ENCODE data around the gene PHF5A.
"Not testable (repeated sequence)": the region's sequence is repeated elsewhere in the genome, so short reads cannot be mapped to it uniquely, and the experiment has no call there.

PHF5A gene

DNA sequence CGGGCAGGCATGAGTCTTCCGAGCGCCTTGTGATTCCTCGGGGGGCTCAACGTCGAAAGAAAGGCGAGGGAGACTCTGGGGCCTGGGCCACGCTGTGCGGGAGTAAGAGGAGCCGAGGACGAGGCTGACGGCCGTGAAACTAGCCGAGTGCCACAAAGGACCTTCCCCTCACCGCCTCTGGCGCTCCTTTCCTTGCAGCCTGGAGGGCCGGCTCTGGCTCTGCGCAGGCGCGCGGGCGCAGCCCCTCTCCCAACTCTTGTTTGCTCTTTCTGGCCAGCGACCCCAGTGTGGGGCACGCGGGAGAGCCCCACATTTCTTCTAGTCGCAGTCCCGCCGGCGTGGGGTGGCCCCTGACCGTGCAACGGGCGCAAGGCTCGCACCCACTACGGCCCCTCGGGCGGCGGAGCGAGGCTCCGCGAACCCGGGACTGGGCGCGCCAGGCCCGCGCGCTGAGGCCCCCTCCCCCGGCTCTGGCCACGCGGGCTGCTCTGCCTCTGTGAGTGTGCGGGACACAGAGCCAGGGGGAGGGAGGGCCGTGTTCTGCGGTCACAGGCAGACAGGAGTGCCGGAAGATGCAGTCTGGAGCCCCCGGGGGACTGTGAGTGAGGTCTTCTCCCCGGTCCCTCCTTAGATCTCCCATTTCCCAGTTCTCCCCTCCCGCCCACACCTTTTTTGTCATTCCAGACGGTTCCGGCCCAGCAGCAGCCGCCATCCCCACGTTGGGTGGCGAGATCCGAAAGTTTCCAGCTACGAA is 20.9 kb downstream of the PHF5A start:
- peak in 2 of 4 experiments; percentile 46 to 48 for DNase-seq (ENCODE audit: low read depth in 4 of 4, low spot score in 1 of 4)

DNA sequence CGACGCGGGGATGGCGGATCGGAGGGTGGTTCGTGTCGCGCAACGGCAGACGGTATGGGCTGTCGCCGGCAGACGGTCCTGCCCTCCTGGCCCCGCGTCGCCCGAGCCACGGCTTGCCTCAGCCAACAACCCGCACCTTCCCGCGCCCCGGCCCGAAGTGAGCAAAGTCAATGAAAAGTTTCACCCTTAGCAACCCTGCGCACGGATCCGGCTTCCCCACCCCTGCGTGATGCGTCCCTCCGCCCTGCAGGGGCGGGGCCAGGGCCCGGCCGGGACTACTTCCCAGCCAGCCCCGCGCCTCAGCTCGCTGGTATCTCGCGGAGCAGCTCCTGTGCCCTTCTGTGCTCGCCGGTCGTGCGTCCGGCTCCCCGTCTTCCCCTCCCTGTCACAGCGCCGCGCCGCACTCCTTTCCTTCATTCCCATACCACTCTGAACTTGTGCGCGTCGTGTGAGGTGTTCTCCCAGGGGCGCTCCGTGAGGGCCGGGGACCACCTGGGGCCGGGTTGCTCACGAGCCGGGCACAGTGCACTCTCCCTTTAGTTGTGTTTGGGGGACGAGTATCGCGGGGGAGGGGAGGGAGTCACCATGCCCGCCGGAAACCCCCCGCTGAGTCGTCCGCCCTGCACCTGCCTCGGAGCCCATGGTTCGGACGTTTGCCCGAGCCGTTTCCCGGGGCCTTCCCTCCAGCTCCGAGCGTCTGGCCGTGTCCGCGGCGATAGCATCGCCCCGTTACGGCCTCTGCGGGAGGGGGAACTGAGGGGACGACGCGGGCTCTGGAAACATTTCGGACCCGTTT is 21.7 kb downstream of the PHF5A start, which contains the start of gene TOB2:
Gene TOB2 (minus strand): TSS at position 163 of the 796 bp plus-strand sequence. CDS start 9,456 bp downstream, outside the sequence.
- peak; percentile 79 to 92 (median 92) for DNase-seq (ENCODE audit: low read depth in 4 of 4, low spot score in 1 of 4)

DNA sequence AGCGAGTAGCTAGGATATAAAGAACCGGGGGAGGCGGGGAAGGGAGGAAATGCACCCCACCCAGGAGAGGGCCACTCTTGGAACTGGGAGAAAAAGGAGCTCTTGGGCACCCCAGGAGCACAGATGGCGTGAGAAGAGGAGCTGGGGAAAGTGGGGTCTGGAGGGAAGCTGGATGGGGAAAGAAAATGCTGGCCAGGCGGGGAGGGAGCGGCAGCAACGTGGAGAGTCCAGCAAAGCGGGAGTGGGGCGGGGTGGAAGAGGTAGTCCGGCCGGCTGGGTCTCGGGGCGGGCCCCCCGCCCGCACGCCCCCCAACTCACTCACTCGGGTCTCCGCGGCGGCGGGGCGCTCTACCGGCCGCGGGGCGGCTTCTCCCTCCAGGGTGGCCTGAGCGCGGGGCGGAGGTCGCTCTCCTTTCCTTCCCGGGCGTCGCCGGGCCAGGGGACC is 22.4 kb downstream of the PHF5A start:
- DNase-seq (ENCODE audit: low read depth in 4 of 4, low spot score in 1 of 4): peak in 1 of 4 experiments; percentile 20

DNA sequence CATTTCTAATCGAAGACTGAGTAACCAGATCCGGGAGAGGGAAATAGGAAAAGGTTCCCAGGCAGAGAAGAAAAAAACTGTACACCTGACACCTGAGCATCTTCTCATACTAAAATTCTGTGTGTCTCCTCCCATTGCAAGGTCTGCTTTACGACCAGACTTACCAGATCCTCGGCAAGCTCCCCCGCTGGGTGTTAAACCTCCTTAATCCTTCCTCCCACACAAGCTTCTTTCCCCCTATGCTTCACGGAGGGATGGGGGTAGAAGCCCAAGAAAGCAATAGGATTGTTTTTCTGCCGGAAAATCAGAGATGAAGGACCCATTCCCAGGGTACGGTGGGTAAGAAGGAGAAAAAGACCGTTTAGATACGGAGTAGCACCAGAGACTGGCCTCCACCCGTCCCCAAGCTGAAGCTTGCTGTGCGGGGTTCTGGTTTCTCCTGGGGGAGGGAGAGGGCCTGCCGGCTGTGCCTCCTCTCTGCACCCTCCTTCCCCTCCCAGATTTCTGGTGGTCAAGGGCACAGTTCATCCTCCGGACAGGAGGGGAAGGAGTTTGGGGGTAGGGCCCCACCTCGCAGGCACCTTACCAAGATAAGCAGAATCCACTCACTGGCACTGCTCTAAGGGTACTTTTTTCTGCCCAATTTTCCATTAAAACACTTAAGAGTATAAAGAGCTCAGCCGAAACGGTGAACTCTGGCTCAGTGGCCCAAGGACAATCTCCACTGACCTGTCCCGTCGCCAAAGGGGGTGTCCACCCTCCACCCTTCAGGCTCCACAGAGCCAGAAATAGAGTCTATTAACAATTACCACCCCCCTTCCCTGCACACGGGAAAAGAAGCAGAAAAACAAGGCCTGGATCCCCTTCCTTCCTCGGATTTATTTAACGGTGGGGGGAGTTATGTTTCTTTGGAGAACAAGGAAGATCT is 23.1 kb downstream of the PHF5A start:
- peak in 1 of 4 experiments; percentile 7 for DNase-seq (ENCODE audit: low read depth in 4 of 4, low spot score in 1 of 4)

DNA sequence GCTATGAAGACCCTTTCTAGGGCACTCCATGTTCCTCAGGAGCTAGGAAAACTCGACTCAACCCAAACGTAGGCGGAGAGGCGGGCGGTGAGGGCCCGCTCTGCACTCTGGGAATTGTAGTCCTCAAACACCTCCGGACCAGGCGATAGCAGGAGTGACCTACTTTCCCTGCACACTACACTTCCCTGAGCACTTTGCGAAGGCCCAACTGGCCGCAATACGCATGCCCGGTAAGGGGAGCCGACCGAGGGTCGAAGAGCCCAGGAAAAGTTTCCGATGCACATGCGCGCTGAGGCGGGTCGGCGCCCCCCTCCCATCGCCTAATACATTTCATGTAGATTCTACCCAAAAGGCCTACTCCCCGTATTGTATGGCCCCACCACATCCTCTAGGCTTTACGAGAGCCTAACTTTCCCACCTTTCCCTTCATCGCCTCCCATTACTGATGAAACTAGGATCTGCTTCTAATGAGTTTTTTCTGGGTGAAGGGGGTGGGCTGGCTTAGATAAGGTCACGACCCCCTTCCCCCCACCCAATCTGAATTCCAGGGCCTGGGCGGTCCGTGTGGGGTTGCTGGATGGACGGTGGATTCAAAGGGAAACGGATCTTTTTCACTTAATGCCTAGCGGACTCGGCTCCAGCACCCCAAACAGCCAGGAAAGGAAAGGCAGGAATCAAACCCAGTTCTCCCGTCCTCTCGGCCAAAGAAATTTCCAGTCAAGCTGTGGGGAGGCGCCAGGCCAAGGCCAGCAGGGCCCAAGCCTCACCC is 23.9 kb downstream of the PHF5A start:
- peak; percentile 54 to 86 (median 67) for DNase-seq (ENCODE audit: low read depth in 4 of 4, low spot score in 1 of 4)

DNA sequence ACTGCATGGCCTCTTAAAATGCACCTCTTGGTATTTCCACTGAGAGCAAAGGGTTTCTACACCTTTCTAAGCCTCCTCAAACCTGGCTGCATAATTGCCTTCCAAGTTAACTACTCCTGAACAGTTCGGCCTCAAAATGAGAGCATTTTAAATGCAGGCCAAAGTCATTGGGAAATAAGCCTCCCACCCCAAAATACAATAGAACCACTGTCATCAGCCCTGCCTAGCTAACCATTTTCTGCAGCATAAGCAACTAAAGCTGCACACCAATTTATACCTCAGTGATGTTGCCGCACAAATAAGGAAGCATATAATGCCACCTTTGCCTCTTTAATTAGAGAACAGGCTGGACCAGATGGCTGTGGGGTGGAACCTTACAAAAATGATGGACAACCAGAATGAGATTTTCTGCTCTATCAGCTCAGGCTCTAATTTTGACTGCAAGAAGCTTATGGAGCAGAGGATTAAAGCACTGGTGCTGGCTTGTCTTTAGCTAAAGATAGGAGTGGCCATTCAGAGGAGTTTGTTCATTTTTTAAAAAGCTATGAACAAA is 26.2 kb downstream of the PHF5A start:
- no peak for DNase-seq (ENCODE audit: low read depth in 4 of 4, low spot score in 1 of 4)

DNA sequence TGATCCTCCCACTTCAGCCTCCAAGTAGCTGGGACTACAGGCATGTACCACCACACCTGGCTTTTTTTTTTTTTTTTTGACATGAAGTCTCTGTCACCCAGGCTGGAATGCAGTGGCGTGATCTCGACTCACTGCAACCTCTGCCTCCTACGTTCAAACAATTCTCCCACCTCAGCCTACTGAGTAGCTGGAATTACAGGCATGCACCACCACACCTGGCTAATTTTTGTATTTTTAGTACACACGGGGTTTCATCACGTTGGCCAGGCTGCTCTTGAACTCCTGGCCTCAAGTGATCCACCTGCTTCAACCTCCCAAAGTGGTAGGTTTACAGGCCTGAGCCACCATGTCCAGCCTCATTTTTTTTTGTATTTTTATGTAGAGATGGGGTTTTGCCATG is 28.0 kb downstream of the PHF5A start:
- not testable (repeated sequence) for DNase-seq (ENCODE audit: low read depth in 4 of 4, low spot score in 1 of 4)

DNA sequence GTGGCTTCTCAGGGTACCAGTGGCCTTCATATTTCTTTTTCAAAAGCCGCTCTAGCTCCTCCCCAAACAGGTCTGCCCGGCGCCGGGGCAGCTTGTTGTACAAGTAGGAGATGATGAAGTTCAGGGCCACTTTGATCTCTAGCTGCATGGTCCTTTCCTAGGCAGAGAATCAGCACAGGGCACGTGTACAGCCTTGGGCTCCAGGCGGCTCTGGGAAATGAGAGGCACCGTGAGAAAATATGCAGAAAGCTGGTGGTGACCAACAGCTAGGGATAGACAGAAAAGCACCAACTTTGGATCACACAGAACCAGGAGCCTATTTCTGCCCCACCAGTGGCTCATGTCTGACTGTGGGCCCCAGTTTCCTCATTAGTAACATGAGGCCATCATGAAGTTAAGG is 31.3 kb downstream of the PHF5A start:
- no peak for DNase-seq (ENCODE audit: low read depth in 4 of 4, low spot score in 1 of 4)

DNA sequence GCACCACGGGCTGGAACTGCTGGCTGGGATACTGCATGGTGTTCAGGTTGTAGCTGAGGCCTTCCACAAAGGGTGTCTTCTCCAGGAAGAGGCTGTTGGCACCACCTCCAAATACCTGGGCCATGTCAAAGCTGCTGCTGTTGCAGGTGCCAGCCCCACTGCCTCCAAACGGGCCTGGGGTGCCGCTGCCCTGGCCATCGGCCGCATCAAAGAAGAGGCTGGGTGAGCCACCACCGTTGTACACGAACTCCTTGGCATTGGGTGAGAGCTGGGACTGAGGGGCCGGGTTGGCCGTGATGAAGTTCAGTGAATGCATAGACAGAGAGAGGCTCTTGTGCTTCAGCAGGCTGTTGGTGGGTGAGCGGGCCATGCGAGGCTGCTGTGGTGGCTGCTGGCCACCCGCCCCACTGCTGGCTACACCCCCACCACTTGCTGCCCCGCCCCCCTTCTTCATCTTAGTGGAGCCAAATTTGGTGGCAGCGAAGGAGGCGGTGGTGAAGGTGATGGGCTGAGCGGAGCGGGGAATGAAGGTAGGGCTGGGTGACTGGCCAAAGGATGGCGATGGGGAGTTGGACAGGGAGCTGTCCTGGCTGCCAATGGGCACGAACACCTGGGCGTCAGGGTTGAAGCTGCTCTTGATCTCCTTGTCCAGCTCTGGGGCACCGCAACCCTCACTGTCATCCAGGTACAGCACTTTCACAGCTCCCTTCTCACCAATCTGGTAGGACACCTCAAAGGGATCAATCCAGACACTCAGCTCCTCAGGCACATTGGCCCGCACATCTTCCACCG is 32.0 kb downstream of the PHF5A start:
- no peak for DNase-seq (ENCODE audit: low read depth in 4 of 4, low spot score in 1 of 4)

DNA sequence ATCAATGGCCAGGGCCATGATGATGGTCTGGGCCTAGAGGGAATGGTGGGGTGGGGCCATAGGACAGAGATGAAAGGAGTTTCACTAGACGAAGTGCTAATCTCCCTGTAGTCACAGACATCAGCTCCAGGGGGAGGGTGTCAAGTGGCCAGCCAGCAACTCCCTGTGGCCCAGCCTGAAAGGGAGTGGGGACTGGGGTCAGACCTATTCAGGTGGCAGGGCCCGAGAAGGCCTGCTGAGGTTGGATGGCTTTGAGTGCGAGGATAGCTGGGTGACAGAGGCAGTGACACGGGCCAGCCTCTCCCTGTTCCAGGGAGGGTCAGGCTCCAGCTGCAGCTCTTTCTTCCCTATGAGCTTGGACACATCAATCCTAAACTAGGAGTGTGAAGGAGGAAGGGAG is 32.9 kb downstream of the PHF5A start:
- DNase-seq (ENCODE audit: low read depth in 4 of 4, low spot score in 1 of 4): no peak

DNA sequence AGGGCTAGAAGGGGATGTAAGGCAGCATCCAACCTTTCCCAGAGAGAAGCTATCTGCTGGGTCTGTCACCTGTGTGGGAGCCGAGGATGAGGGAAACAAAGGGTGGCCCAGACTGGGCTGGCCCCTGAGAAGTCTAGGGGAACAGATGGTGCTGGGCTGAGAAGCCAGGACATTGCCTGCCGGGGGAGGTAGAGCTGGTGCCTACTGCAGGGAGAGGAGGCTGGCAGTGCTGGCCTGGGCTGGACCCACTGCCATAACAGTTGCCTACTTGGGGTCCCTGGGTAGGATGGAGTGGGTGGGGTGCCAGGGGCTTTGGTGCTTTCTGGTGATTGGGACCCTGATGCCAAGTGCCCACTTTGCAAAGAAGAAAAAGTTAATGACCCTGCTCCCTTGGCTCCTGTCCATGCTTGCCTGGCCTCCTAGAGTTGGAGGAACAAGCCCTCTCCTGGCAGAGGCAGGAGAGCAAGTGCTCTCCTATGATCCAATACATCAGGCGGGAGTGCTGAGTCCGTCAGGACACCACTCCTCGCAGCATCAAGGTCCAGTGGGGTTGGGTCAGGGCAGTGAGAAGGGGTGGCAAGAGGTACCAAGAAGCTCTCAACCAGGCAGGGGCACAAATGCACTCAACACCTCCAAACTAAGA is 34.0 kb downstream of the PHF5A start:
- not testable (repeated sequence) for DNase-seq (ENCODE audit: low read depth in 4 of 4, low spot score in 1 of 4)

DNA sequence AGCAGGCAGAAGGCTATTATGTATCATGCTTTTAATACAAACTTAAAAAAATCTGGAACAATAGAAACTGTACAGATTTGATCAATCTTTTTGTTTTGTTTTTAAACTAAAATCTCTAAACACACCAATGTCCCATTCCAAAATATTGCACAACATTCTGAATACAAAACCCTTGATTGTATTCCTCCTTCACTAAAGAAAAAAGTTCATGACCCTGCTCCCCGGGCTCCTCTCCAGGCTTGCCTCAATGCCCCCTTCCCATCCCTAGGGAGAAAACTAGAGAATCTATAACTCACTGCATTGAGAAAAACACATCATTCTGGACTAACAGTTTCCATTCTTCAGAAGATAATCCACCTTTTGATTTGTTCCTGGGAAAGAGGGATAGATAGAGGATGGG is 35.0 kb downstream of the PHF5A start:
- not testable (repeated sequence) for DNase-seq (ENCODE audit: low read depth in 4 of 4, low spot score in 1 of 4)

DNA sequence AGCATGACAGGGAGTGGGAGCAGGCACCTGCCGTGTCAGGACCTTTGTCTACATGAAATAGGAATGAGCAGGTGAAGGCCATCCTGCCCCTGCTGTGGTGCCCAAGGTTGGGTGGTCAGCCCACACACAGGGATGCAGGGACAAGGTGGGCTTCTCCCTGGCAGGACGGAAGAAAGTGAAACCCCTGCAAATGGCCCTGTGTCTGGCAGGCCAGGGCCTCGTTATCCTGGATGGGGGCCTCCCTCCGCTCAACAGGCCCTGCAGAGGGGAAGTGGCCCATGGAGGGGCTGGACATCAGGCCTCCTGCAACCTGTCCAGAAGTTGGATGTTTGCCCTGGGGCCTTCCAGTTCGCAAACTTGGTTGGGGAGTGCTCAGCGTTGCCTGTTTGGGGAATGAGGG is 36.8 kb downstream of the PHF5A start:
- DNase-seq (ENCODE audit: low read depth in 4 of 4, low spot score in 1 of 4): no peak

DNA sequence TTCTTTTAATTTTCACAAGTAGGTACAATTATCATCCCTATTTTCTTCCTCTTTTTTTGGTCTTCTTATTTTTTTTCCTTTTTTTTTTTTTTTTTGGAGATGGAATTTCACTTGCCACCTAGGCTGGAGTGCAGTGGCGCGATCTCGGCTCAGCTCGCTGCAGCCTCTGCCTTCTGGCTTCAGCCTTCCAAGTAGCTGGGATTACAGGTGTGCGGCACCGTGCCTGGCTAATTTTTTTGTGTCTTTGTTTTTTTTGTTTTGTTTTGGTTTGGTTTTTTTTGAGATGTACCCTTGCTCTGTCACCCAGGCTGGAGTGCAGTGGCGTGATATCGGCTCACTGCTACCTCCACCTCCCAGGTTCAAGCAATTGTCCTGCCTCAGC is 38.5 kb downstream of the PHF5A start:
- no peak for DNase-seq (ENCODE audit: low read depth in 4 of 4, low spot score in 1 of 4)

DNA sequence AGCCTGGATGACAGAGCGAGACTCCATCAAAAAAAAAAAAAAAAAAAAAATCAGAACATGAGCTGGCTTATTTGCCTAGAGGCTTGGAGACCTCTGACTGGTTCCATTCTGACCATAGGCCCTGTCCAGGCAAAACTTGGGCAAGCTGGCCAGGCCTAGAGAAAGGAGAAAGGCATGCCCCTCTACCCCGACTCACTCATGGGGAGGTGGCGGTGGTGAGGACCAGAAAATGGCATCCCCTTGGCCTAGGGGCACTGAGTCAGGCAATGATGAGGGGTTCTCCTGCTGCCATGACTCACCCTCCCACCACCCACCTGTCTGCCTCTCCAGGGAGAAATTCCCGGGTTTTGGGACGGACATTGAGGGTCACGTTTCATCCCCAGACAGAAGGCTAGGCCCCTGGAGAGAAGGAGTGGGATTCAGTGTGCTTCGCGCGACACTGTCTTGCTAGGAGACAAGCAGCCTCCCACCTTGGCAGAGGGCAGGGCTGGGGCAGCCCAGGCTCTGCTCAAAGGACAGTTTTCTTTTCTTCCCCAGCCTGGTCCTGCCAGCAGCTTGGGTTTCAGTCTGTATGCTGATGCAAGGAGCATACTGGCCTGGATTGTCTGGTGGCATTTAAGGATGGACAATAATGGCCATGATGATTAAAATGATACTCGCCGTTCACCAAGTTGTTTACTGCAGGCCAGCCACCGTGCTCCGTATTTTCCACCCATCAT is 39.1 kb downstream of the PHF5A start:
- no peak for DNase-seq (ENCODE audit: low read depth in 4 of 4, low spot score in 1 of 4)

DNA sequence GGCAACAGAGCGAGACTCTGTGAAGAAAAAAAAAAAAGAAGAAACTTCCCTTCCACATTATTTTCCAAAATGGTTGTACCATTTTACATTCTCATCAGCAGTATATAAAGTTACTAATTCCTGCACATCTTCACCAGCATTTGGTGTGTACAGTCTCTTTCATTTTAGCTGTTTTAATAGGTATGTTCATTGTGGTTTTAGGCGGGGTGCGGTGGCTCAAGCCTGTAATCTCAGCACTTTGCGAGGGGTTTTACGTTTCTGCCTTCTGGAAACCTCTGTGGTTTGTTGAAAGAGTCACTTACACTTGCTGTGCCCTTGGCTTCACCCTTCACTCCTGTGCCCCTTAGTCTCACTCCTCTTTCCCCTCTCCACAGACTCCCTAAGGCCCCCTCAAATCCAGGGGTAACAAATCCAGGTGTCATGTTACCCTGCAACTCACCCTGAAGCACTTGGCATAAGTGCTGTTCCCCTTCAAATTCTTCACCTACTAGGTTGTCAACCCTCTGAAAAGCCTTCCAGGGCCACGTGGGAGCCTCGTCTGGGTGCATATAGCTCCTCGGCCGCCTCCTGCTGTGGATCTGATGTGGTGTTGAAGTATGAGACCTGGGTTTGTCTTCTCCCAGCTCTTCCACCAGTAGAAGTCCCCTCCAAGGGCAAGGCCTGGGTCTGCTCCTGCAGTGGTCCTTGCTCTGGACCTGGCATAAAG is 42.7 kb downstream of the PHF5A start:
- no peak for DNase-seq (ENCODE audit: low read depth in 4 of 4, low spot score in 1 of 4)

DNA sequence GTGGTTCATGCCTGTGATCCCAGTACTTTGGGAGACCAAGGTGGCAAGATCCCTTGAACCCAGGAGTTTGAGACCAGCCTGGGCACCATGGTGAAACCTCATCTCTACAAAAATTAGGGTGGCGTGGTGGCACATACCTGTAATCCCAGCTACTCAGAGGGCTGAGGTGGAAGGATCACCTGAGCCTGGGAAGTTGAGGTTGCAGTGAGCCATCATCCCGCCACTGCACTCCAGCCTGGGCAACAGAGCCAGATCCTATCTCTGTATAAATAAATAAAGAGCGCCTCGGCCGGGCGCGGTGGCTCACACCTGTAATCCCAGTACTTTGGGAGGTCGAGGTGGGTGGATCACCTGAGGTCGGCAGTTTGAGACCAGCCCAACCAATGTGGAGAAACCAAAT is 49.8 kb downstream of the PHF5A start:
- no peak for DNase-seq (ENCODE audit: low read depth in 4 of 4, low spot score in 1 of 4)
